ENCODE results near the gene PCDH8.
A peak's percentile ranks its signal among the peaks of the same experiment; 100 is the strongest.

Gene PCDH8, protein sequence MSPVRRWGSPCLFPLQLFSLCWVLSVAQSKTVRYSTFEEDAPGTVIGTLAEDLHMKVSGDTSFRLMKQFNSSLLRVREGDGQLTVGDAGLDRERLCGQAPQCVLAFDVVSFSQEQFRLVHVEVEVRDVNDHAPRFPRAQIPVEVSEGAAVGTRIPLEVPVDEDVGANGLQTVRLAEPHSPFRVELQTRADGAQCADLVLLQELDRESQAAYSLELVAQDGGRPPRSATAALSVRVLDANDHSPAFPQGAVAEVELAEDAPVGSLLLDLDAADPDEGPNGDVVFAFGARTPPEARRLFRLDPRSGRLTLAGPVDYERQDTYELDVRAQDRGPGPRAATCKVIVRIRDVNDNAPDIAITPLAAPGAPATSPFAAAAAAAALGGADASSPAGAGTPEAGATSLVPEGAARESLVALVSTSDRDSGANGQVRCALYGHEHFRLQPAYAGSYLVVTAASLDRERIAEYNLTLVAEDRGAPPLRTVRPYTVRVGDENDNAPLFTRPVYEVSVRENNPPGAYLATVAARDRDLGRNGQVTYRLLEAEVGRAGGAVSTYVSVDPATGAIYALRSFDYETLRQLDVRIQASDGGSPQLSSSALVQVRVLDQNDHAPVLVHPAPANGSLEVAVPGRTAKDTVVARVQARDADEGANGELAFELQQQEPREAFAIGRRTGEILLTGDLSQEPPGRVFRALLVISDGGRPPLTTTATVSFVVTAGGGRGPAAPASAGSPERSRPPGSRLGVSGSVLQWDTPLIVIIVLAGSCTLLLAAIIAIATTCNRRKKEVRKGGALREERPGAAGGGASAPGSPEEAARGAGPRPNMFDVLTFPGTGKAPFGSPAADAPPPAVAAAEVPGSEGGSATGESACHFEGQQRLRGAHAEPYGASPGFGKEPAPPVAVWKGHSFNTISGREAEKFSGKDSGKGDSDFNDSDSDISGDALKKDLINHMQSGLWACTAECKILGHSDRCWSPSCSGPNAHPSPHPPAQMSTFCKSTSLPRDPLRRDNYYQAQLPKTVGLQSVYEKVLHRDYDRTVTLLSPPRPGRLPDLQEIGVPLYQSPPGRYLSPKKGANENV

DNA sequence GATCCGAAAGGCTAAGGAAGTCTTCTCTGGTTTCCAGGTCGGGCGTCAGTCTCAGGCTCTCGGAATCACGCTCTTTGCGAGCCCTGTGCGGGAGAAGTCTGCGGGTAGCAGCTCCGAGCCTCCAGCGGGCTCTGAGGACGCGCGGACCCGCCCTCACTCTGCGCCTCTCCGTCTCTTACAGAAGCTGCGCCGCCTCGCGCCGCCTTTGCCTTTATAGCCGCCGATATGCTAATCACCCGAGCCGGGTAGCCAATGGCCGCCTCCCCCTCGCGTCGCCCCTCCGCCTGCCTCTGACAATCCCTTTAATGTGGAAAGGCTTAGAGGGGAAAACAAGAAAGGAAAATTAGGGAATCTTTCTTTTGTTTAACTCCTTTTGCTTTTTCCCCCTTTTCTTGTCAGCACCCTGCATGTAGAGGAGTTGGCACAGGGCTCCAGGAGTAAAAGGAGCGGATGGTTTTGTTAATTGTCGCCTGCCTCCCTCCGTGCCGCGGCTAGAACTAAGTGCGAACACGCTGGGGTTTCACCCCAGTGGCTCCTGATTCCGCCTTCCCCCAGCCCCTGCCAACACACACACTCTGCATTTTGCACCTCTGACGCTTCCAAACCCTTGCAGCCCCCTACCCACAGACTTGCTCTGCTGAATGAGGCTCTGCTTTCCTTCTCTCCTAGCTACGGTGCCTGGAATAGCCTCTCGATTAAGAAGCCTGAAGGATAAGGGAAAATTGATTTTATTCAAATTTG, at the start of gene PCDH8:
TSS of gene PCDH8 (minus strand) at position 186 of the 741 bp plus-strand sequence. CDS start 204 bp downstream, outside the sequence.
- Histone ChIP-seq H3K4me1 (ENCODE audit: insufficient read depth, low read length) (peaks cover 6% of the 10 kb centered on the region), H3K9me3 (ENCODE audit: control insufficient read depth, insufficient read depth, low read length) (no peaks in the 10 kb centered on the region), H3K36me3 (ENCODE audit: insufficient read depth, low read length) (no peaks in the 10 kb centered on the region), H3K9ac (ENCODE audit: low read depth, low read length) (peak within 1 kb of the TSS; percentile 34; the same call in 1 of the 2 replicates)

DNA sequence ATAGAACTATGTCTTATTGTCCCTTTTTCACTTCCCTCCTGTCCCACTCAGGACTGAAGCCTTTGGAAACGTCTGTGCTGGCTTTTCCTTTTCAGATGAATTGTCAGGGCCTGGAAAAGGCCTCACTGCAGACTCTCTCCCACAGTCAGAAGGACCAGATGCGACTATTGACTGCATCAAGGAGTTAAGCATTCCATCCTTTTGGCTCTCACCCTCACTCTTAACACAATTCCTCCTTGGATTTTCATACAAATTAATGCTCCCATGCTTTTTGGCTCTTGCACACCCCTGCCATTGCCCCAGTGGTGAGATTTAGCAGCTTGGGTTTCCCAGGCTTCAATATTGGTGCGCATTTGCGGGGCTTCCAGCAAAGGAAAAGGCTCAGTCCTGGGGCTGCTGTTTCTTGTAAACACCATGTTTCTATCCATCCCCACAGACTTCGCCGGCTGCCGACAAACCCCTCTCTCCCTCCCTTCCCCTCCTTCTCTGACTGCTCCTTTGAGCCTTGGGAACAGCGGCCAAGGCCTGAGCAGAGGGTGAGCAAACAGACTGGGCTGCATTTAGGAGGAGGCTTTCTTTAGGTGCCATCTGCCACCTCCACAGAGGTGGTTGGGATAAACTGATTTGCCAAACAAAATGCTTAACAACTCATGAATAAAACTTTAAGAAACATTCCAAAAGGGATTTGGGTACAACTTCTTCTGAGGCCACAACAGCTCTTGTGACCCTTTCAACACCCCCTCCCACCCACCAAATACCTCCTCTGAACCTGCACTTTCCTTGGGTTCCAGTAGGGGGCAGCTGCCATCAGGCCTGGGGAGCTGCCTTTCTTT, 48.6 kb upstream of the PCDH8 start:
- no peaks in the 10 kb centered on the region; the same call in 1 of the 2 replicates for H3K4me1 ChIP-seq (ENCODE audit: insufficient read depth, low read length)
- H3K36me3 ChIP-seq (ENCODE audit: insufficient read depth, low read length), result no peaks in the 10 kb centered on the region
- no peak overlapping the region for H3K9ac ChIP-seq (ENCODE audit: low read depth, low read length)
- H3K9me3 ChIP-seq (ENCODE audit: control insufficient read depth, insufficient read depth, low read length), result no peaks in the 10 kb centered on the region

DNA sequence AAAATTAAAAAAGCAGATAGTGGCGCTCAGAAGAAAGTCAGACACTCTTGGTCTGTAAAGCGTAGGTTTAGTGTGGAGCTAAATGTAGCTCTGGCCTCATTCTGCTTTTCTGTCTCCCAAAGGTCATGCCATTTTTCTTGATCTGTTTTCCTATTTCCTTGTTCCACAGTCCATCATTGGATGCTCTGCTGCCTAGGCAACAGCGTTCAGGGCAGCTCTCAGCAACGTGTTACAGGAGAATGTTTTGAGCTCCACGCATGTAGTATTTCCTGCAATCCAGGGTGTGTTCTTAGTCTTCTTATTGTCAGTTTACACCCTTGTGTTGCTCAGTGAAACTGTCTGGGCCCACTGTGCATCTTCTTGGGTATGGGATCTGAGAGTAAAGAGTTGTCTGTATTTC, 46.0 kb upstream of the PCDH8 start:
- no peaks in the 10 kb centered on the region for H3K9me3 ChIP-seq (ENCODE audit: control insufficient read depth, insufficient read depth, low read length)

DNA sequence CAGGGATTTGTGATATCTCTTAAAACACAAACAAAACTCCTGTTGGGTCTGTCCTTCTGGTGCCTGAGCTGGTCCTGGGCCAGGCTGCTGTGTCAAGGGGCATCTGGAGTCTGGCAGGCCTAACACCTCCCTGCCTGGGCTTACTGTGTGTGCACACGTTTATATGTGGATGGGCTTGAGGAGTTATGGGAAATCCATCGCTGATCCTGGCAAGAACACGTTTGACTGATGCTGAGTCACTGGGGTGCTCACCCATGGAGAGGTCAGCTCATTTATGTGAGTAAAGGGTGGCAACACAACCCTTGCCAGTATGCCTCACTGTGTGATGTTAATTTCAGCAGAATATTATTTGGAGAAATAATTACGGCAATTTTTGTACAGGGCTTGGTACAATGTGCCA, 44.5 kb upstream of the PCDH8 start:
- no peaks in the 10 kb centered on the region for H3K9me3 ChIP-seq (ENCODE audit: control insufficient read depth, insufficient read depth, low read length)
- no peaks in the 10 kb centered on the region; the same call in 1 of the 2 replicates for H3K4me1 ChIP-seq (ENCODE audit: insufficient read depth, low read length)
- H3K9ac ChIP-seq (ENCODE audit: low read depth, low read length), result no peak overlapping the region
- no peaks in the 10 kb centered on the region for H3K36me3 ChIP-seq (ENCODE audit: insufficient read depth, low read length)

More for the DNA sequence above, 46.0 kb upstream of the PCDH8 start:
- Histone ChIP-seq H3K36me3 (ENCODE audit: insufficient read depth, low read length) (no peaks in the 10 kb centered on the region), H3K4me1 (ENCODE audit: insufficient read depth, low read length) (no peaks in the 10 kb centered on the region; the same call in 1 of the 2 replicates), H3K9ac (ENCODE audit: low read depth, low read length) (no peak overlapping the region)

DNA sequence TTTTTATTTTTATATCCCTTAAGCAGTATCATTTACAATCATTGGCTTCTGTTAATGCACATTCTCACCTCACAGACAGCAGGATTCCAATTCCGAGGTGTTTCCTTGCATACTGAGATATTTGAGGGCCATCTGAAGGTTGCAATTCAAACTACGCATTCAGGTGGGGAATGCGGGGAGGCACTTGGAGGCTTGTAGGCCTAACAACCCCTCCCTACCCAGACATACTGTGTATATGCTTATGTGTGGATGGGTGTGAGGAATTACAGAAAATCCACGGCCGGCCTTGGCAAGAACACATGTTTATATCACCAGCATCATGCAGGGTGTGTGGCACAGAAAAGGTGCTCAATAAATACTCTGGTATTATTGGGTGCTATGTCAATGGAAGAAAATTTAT, 43.3 kb upstream of the PCDH8 start:
- Histone ChIP-seq H3K36me3 (ENCODE audit: insufficient read depth, low read length) (no peaks in the 10 kb centered on the region), H3K9me3 (ENCODE audit: control insufficient read depth, insufficient read depth, low read length) (no peaks in the 10 kb centered on the region), H3K9ac (ENCODE audit: low read depth, low read length) (no peak overlapping the region), H3K4me1 (ENCODE audit: insufficient read depth, low read length) (peaks cover 11% of the 10 kb centered on the region)

DNA sequence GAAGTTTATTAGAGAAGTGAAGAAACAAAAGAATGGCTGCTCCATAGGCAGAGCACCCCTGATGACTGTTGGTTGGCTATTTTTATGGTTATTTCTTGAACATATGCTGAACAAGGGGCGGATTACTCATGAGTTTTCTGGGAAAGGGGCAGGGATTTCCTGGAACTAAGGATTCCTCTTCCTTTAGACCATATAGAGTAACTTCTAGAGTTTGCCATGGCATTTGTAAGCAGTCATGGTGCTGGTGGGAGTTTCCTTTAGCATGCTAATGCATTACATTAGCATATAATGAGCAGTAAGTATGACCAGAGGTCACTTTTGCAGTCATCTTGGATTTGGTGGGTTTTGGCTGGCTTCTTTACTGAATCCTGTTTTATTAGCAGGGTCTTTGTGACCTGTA, 38.7 kb upstream of the PCDH8 start:
- Histone ChIP-seq H3K4me1 (ENCODE audit: insufficient read depth, low read length) (peaks cover 25% of the 10 kb centered on the region), H3K9ac (ENCODE audit: low read depth, low read length) (no peak overlapping the region), H3K9me3 (ENCODE audit: control insufficient read depth, insufficient read depth, low read length) (no peaks in the 10 kb centered on the region), H3K36me3 (ENCODE audit: insufficient read depth, low read length) (no peaks in the 10 kb centered on the region)

DNA sequence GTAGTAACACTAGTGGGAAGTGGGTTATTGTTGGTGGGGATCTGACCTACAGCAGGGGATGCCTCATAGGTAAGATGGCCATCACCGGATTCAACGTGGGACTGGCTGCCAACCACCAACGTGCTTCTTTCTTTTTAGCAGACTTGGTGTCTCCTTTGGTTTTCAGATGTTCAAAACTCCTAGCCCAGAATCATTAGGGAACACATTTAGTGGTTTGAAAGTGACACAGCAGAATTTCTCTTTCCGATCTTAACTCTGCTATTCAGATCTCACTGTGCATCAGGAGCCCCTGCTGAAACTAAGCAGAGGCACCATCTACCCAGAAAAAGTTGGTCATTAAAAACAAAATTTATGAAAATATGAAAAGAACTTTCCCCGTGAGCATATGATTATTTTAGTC, 36.7 kb upstream of the PCDH8 start:
- H3K9ac ChIP-seq (ENCODE audit: low read depth, low read length), result no peak overlapping the region
- no peaks in the 10 kb centered on the region for H3K9me3 ChIP-seq (ENCODE audit: control insufficient read depth, insufficient read depth, low read length)
- peaks cover 42% of the 10 kb centered on the region for H3K4me1 ChIP-seq (ENCODE audit: insufficient read depth, low read length)
- no peaks in the 10 kb centered on the region for H3K36me3 ChIP-seq (ENCODE audit: insufficient read depth, low read length)

DNA sequence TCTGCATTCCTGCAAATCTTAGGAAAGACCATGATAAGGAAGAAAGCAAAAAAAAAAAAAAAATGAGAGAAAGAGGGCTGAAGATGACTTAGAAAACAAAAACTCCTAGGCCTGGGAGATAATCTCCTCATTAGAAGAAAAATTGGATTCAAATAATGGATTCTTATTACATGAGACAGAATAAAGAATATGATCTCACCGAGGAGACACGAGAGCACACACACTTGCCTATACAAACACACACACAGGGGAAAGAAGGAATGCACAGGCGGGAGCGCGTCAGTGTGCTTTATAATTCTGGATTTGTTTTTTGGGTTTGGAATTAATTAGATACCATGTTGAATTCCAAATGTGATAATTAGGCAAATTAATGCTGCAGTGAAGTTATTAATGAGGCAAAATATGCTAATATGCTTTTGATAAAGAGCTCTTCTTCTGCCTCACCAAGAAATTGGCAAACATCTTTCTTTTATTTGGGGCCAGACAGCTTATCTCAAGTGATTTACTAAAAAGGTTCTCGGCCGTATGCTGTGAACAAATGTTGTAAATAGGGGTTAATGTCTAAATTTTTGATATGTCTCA, 36.1 kb upstream of the PCDH8 start:
- H3K9ac ChIP-seq (ENCODE audit: low read depth, low read length), result no peak overlapping the region
- H3K9me3 ChIP-seq (ENCODE audit: control insufficient read depth, insufficient read depth, low read length), result no peaks in the 10 kb centered on the region
- H3K4me1 ChIP-seq (ENCODE audit: insufficient read depth, low read length), result peaks cover 47% of the 10 kb centered on the region
- no peaks in the 10 kb centered on the region for H3K36me3 ChIP-seq (ENCODE audit: insufficient read depth, low read length)

DNA sequence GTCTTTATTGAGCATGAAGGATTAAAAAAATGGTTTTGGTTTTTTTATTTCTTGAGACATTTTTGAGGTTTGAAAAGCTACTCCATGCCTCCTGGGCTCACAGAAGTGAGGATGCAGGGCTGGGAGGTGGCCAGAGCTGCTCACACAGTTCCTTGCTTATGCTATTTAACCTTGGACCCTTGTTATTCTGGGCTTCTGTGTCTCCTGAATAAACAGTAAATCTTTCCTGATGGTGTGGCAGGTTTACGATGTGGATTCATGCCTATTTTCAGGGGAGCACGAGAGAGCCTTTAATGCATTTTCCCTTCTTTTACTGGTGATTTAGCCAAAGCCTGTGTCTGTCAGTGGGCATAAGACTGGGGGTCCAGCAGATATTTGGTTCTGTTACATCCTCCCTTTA, 34.3 kb upstream of the PCDH8 start:
- Histone ChIP-seq H3K36me3 (ENCODE audit: insufficient read depth, low read length) (no peaks in the 10 kb centered on the region), H3K9ac (ENCODE audit: low read depth, low read length) (no peak overlapping the region), H3K4me1 (ENCODE audit: insufficient read depth, low read length) (peaks cover 51% of the 10 kb centered on the region), H3K9me3 (ENCODE audit: control insufficient read depth, insufficient read depth, low read length) (no peaks in the 10 kb centered on the region)

DNA sequence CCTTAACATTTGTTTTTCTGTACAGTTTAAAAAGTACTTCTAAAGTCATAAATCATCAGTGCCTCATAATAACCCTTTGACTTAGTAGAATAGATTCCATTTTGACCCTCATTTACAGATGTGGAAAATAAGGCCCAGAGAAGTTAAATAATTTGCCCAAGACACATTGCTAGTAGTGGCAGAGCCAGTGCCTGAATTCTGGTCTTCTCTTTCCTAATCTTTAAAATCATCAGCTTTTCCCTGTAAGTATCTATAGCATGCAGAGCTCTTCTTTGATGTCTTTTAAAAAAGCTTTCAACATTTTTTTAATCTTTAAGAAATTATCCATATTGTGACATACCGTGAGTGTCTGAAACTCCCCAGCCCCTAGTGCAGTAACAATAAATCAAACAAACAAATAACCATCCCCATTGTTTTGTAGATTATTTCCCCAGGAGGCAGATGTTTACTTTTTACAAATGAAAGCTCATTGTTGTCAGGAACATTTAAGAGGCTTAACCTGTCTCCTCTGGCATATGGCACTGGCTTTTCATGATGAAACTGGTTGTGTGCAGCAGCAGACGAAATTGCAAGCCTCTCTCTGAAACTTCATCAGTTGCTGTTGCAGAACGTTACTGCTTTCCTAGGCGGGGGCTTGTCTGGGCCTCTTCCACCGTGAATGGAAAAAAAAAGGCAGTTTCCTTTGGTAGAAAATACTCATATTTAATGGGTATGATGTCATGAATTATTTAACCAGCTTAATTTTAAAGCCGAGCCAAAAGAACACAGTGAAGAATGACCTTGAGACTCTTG, 31.7 kb upstream of the PCDH8 start:
- Histone ChIP-seq H3K9ac (ENCODE audit: low read depth, low read length) (peak overlapping the region; percentile 4; the same call in 1 of the 2 replicates), H3K36me3 (ENCODE audit: insufficient read depth, low read length) (no peaks in the 10 kb centered on the region), H3K4me1 (ENCODE audit: insufficient read depth, low read length) (peaks cover 39% of the 10 kb centered on the region), H3K9me3 (ENCODE audit: control insufficient read depth, insufficient read depth, low read length) (peaks cover 3% of the 10 kb centered on the region)

DNA sequence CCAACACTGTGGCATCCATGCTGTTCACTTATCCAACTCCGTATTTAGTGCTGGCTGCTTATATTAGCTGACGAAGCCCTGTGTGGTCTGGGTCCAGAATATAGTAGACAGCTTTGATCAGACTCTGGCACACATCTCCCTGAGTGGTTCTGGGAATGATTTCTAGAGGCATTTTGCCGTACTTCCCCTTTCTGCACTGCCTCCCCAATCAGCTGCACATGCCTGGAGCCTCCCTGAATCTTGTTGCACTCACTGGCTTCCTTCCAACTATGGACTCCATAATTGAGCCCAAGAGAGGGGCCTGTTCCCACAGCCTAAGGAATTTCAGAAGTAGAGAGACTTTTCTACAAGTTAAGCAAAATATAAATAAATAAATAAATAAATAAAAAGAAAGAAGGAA, 30.4 kb upstream of the PCDH8 start:
- Histone ChIP-seq H3K9me3 (ENCODE audit: control insufficient read depth, insufficient read depth, low read length) (peaks cover 8% of the 10 kb centered on the region), H3K4me1 (ENCODE audit: insufficient read depth, low read length) (peaks cover 39% of the 10 kb centered on the region), H3K9ac (ENCODE audit: low read depth, low read length) (no peak overlapping the region), H3K36me3 (ENCODE audit: insufficient read depth, low read length) (no peaks in the 10 kb centered on the region)

DNA sequence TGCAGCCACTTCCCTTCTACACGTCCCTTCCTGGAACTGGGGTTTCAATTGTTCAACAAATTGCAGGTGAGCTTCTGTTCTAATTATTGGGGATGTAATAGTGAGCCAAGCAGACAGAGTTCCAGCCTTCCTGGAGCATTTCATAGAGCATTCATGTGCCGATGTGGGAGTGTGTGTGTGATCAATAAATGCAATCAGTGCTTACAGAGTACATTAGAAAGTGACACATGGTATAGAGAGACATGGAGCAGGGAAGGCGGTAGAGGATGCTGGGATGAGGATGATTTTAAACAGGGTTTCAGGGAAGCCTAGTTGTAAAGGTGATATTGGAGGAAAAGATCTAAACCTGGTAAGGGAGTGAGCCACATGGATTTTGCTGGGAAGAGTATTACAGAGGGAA, 21.7 kb upstream of the PCDH8 start:
- Histone ChIP-seq H3K36me3 (ENCODE audit: insufficient read depth, low read length) (no peaks in the 10 kb centered on the region), H3K4me1 (ENCODE audit: insufficient read depth, low read length) (peaks cover 7% of the 10 kb centered on the region; the same call in 1 of the 2 replicates), H3K9me3 (ENCODE audit: control insufficient read depth, insufficient read depth, low read length) (peaks cover 5% of the 10 kb centered on the region), H3K9ac (ENCODE audit: low read depth, low read length) (no peak overlapping the region)
